ENCODE data around the gene TCF4.

DNA sequence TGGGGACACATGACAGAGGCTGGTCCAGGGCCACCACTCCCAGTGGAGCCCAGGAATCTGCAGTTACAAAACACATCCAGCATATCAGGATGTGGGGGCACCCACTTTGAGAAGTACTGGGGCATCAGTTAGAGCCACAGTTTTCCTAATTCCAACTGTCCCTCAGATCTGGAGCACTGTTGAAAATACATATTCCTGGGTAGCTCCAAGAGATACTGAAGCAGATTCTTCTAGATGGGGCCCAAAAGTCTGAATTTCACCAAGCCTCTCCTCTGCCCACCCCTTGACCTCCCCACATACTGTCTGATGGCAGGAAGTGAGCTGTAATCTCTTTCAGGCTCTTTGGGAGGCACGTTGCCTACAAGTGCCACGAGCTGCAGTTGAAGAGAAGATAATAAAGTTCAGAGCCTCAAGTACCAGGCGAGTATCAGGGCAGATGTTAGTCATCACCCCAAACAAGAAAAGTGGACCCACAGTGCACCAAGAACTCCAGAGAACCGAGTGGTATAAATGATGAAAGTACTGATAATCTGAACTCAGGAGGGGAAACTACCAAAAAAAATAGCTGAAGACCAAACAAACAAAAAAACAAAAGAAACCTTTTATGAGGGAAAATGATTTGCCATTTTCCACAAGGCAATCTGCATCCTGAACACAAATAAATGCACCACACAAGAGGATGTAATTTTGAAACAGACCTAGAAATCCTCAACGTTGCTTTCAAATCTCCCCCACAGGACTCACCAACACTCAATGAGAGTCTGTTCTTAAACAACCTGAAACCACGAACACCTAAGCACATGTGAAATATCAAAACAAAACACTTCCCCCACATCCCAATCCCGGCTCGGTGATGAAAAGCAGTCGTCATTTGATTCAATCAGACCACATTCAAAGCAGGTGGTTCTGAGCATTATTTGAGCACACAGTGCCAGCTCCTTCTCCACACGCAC lies 98.7 kb downstream of the TCF4 start:
- TF ChIP-seq, protein P1, sequence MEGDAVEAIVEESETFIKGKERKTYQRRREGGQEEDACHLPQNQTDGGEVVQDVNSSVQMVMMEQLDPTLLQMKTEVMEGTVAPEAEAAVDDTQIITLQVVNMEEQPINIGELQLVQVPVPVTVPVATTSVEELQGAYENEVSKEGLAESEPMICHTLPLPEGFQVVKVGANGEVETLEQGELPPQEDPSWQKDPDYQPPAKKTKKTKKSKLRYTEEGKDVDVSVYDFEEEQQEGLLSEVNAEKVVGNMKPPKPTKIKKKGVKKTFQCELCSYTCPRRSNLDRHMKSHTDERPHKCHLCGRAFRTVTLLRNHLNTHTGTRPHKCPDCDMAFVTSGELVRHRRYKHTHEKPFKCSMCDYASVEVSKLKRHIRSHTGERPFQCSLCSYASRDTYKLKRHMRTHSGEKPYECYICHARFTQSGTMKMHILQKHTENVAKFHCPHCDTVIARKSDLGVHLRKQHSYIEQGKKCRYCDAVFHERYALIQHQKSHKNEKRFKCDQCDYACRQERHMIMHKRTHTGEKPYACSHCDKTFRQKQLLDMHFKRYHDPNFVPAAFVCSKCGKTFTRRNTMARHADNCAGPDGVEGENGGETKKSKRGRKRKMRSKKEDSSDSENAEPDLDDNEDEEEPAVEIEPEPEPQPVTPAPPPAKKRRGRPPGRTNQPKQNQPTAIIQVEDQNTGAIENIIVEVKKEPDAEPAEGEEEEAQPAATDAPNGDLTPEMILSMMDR (IDR thresholded peaks at IDR 0.05; ENCODE audit: insufficient read depth, low read length) = no peak
- no peak for TF ChIP-seq POLR2AphosphoS5 (IDR thresholded peaks at IDR 0.05; ENCODE audit: low read depth)
- TF ChIP-seq, protein P2, sequence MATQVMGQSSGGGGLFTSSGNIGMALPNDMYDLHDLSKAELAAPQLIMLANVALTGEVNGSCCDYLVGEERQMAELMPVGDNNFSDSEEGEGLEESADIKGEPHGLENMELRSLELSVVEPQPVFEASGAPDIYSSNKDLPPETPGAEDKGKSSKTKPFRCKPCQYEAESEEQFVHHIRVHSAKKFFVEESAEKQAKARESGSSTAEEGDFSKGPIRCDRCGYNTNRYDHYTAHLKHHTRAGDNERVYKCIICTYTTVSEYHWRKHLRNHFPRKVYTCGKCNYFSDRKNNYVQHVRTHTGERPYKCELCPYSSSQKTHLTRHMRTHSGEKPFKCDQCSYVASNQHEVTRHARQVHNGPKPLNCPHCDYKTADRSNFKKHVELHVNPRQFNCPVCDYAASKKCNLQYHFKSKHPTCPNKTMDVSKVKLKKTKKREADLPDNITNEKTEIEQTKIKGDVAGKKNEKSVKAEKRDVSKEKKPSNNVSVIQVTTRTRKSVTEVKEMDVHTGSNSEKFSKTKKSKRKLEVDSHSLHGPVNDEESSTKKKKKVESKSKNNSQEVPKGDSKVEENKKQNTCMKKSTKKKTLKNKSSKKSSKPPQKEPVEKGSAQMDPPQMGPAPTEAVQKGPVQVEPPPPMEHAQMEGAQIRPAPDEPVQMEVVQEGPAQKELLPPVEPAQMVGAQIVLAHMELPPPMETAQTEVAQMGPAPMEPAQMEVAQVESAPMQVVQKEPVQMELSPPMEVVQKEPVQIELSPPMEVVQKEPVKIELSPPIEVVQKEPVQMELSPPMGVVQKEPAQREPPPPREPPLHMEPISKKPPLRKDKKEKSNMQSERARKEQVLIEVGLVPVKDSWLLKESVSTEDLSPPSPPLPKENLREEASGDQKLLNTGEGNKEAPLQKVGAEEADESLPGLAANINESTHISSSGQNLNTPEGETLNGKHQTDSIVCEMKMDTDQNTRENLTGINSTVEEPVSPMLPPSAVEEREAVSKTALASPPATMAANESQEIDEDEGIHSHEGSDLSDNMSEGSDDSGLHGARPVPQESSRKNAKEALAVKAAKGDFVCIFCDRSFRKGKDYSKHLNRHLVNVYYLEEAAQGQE (IDR thresholded peaks at IDR 0.05; ENCODE audit: insufficient replicate concordance, low read depth) = no peak

All from HL-60 (cell line).